ENCODE measurements around the gene UGT1A9. TPM values are rescaled to one million over a fixed set of nuclear protein-coding genes. Genes with fewer than 3 reads are reported as not detected.
"Not testable (repeated sequence)": the region's sequence is repeated elsewhere in the genome, so short reads cannot be mapped to it uniquely, and the experiment has no call there.

UGT1A9 gene
- total RNA-seq, 2 donors from 2014 or later = 2.0 to 2.3 TPM

DNA sequence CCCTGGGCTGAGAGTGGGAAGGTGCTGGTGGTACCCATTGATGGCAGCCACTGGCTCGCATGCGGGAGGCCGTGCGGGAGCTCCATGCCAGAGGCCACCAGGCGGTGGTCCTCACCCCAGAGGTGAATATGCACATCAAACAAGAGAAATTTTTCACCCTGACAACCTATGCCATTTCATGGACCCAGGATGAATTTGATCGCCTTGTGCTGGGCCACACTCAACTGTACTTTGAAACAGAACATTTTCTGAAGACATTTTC, 75.5 kb downstream of the UGT1A9 start:
- Histone ChIP-seq H3K9me3 (no peaks in the 10 kb centered on the region), H3K4me3 (no peak overlapping the region), H3K27ac (no peak overlapping the region), H3K4me1 (no peaks in the 10 kb centered on the region), H3K36me3 (no peaks in the 10 kb centered on the region), H3K27me3 (no peaks in the 10 kb centered on the region), H3K9ac (ENCODE audit: low read depth in 2 of 2, low read length in 2 of 2) (no peak overlapping the region)
- DNase-seq = no peak
- TF ChIP-seq, protein P1, sequence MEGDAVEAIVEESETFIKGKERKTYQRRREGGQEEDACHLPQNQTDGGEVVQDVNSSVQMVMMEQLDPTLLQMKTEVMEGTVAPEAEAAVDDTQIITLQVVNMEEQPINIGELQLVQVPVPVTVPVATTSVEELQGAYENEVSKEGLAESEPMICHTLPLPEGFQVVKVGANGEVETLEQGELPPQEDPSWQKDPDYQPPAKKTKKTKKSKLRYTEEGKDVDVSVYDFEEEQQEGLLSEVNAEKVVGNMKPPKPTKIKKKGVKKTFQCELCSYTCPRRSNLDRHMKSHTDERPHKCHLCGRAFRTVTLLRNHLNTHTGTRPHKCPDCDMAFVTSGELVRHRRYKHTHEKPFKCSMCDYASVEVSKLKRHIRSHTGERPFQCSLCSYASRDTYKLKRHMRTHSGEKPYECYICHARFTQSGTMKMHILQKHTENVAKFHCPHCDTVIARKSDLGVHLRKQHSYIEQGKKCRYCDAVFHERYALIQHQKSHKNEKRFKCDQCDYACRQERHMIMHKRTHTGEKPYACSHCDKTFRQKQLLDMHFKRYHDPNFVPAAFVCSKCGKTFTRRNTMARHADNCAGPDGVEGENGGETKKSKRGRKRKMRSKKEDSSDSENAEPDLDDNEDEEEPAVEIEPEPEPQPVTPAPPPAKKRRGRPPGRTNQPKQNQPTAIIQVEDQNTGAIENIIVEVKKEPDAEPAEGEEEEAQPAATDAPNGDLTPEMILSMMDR (IDR thresholded peaks at IDR 0.05) = no peak
- intact Hi-C loops (cut with DNase I) = no loop called here

DNA sequence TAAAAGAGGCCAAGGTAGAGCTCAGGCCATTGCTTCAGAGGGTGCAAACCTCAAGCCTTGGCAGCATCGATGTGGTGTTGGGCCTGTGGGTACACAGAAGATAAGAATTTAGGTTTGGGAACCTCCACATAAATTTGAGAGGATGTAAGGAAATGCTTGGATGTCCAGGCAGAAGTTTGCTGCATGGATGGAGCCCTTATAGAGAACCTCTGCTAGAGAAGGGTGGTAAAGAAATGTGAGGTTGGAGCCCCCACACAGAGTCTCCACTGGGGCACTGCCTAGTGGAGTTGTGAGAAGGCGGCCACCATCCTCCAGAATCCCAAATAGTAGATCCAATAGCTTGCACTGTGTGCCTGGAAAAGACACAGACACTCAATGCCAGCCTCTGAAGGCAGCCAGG, 79.0 kb downstream of the UGT1A9 start:
- H3K4me1 ChIP-seq; H3K9me3 ChIP-seq; H3K27ac ChIP-seq; H3K36me3 ChIP-seq; intact Hi-C loops (cut with DNase I); H3K27me3 ChIP-seq; H3K4me3 ChIP-seq; DNase-seq; H3K9ac ChIP-seq (ENCODE audit: low read depth in 2 of 2, low read length in 2 of 2): not testable (repeated sequence)

DNA sequence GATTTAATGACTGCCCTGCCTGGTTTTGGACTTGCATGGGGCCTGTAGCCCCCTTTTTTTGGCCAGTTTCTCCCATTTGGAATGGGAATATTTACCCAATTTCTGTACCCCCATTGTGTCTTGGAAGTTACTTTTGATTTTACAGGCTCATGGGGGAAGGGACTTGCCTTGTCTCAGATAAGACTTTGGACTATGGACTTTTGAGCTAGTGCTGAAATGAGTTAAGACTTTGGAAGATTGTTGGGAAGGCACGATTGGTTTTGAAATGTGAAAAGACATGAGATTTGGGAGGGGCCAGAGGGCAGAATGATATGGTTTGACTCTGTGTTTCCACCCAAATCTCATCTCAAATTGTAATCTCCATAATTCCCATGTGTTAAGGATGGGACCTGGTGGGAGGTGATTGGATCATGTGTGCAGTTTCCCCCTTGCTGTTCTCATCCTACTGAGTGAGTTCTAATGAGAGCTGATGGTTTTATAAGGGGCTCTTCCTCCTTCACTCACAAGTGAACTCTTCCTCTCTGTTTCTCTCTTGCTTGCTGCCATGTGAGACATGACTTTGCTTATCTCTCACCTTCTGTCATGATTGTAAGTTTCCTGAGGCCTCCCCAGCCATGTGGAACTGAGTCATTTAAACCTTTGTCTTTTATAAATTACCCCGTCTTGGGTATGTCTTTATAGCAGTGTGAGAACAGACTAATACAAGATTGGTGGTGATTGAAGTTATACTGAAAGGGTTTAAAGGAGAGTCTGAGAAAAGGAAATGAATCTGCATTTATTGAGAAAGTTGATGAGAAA, 79.7 kb downstream of the UGT1A9 start:
- H3K27ac ChIP-seq; H3K9ac ChIP-seq (ENCODE audit: low read depth in 2 of 2, low read length in 2 of 2); intact Hi-C loops (cut with DNase I); H3K4me1 ChIP-seq; H3K36me3 ChIP-seq; H3K4me3 ChIP-seq; H3K9me3 ChIP-seq; DNase-seq; H3K27me3 ChIP-seq: not testable (repeated sequence)

DNA sequence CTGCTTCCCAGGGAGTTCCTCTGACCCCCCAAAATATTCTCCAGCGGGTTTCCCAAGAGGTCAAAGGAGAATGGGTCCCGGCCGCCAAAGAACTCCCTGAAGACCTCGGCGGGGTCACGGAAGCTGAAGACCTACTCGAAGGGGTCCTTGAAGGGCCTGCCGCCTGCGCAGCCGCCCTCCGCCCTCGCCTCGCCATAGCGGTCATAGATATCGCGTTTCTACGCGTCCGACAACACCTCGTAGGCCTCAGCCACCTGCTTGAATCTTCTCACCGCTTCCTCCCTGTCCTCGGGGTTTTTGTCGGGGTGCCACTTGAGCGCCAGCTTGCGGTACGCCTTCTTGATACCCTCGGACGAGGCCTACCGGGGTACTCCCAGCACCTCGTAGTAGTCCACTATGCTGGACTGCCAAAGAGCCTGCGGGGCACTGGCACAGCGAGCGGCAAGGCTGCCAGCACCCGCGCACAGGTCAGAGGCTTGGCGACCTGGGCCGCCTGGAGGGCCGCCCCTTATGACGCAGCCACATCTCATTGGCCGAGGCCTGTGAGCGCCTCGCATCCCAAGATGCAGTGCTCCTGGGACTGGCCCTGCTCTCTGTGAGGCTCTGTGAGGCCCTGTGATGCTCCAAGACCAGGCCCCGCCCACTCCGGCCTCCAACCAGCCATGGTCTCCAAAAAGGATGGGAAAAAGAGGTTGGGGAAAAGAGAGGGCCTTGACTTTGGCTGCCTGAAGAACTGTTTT, 83.3 kb downstream of the UGT1A9 start:
- Histone ChIP-seq H3K4me3 (no peak overlapping the region), H3K27me3 (no peaks in the 10 kb centered on the region), H3K9ac (ENCODE audit: low read depth in 2 of 2, low read length in 2 of 2) (no peak overlapping the region), H3K4me1 (no peaks in the 10 kb centered on the region), H3K36me3 (no peaks in the 10 kb centered on the region), H3K9me3 (no peaks in the 10 kb centered on the region), H3K27ac (no peak overlapping the region)
- no peak for DNase-seq
- TF ChIP-seq, protein P1 (IDR thresholded peaks at IDR 0.05) = no peak
- intact Hi-C loops (cut with DNase I) = no loop called here

DNA sequence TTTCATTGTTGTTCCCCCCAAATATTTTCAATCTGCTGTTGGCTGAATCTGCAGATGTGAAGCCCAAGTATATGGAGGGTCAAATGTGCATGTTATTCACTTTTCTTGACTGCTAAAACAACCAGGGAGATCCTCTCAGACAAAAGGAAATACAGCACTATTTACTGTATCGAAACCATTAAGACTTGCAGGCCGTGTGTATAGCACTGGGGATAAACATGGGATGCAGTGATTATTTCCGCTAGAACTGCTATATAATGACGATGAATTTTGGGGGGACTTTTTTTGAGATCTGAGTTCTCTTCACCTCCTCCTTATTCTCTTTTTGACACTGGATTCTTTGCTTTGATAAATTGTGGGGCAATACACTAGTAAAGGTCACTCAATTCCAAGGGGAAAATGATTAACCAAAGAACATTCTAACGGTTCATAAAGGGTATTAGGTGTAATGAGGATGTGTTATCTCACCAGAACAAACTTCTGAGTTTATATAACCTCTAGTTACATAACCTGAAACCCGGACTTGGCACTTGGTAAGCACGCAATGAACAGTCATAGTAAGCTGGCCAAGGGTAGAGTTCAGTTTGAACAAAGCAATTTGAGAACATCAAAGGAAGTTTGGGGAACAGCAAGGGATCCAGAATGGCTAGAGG, 84.9 kb downstream of the UGT1A9 start:
- no peaks in the 10 kb centered on the region for H3K36me3 ChIP-seq
- H3K4me1 ChIP-seq = no peaks in the 10 kb centered on the region
- intact Hi-C loops (cut with DNase I) = no loop called here
- TF ChIP-seq, protein P1 (IDR thresholded peaks at IDR 0.05) = no peak
- H3K27ac ChIP-seq = no peak overlapping the region
- no peaks in the 10 kb centered on the region for H3K27me3 ChIP-seq
- no peak overlapping the region for H3K9ac ChIP-seq (ENCODE audit: low read depth in 2 of 2, low read length in 2 of 2)
- DNase-seq = peak; percentile 35
- no peak overlapping the region for H3K4me3 ChIP-seq
- H3K9me3 ChIP-seq = no peaks in the 10 kb centered on the region

DNA sequence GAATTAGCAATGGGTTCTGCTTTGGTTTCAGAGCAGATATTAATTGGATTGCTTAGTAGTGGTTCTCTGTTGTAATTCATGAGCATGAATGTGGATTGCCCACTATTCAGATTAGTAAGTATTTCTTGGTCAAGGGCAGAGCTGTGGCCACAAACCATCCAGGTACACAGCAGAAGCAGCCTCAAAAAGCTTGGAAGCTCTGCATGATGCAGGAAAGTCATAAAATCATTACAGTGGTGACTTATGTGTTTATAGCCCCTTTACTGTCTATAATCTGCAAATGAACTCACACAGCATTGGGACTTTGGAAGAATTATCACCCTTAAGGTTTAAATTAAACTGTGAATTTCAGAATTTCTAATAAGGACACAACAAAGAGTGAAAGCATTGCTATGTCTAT, 86.4 kb downstream of the UGT1A9 start:
- Histone ChIP-seq H3K9ac (ENCODE audit: low read depth in 2 of 2, low read length in 2 of 2) (no peak overlapping the region), H3K4me1 (no peaks in the 10 kb centered on the region), H3K27me3 (no peaks in the 10 kb centered on the region), H3K36me3 (no peaks in the 10 kb centered on the region), H3K27ac (no peak overlapping the region), H3K9me3 (no peaks in the 10 kb centered on the region), H3K4me3 (no peak overlapping the region)
- intact Hi-C loops (cut with DNase I) = no loop called here
- no peak for DNase-seq
- TF ChIP-seq, protein P1 (IDR thresholded peaks at IDR 0.05) = no peak

All from colonic mucosa (tissue), 4 donors.